Esophagus muscularis mucosa (tissue), 4 donors: ENCODE measurements around the gene RSRC1.

Source experiments
- EP300 ChIP-seq: sonication (generic); formaldehyde crosslinking; IDR thresholded peaks from one replicate; pipeline ENCODE4 v1.6.1; 2017; ENCODE audit warnings: antibody characterized with exemption
- POLR2A ChIP-seq: fragments of 450-650 bp; IDR thresholded peaks from one replicate; pipeline ENCODE4 v1.6.1; 2017; ENCODE audit warnings: antibody characterized with exemption, moderate library complexity, mild to moderate bottlenecking, low read depth
- POLR2AphosphoS5 ChIP-seq, 2 donors: sonication (generic); formaldehyde crosslinking; IDR thresholded peaks; one replicate each; pipeline ENCODE4 v1.6.1; 2017; ENCODE audit warnings: antibody characterized with exemption in 2 of 2
- TF ChIP-seq, protein P1 (sequence below), 3 experiments: fragments of 200-600 bp in 2 of 3; fragments of 450-650 bp in 1 of 3; sonication (generic) in 2 of 3; IDR thresholded peaks; one replicate each; pipeline ENCODE4 v1.5.1; 2017 to 2019; ENCODE audit warnings: antibody characterized with exemption in 3 of 3, mild to moderate bottlenecking in 2 of 3, moderate library complexity in 1 of 3

DNA sequence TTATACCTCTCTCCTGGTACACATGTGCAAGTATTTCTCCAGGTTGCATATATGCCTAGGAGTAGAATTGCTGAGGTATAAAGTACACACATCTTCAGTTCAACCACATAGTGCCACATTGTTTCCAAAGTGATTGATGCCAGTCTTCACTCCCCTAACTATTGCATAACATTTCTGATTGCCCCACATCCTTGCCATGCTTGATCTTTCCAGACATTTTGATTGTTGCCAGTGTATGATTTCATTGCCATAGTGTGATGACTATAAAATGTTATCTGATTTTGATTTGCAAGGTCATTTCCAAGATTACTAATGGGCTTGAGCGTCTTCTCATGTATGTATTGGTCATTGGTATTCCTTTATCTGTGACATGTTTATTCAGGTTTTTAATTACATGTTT, 400.0 kb downstream of the RSRC1 start:
- TF ChIP-seq, protein P1, sequence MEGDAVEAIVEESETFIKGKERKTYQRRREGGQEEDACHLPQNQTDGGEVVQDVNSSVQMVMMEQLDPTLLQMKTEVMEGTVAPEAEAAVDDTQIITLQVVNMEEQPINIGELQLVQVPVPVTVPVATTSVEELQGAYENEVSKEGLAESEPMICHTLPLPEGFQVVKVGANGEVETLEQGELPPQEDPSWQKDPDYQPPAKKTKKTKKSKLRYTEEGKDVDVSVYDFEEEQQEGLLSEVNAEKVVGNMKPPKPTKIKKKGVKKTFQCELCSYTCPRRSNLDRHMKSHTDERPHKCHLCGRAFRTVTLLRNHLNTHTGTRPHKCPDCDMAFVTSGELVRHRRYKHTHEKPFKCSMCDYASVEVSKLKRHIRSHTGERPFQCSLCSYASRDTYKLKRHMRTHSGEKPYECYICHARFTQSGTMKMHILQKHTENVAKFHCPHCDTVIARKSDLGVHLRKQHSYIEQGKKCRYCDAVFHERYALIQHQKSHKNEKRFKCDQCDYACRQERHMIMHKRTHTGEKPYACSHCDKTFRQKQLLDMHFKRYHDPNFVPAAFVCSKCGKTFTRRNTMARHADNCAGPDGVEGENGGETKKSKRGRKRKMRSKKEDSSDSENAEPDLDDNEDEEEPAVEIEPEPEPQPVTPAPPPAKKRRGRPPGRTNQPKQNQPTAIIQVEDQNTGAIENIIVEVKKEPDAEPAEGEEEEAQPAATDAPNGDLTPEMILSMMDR (IDR thresholded peaks at IDR 0.05) = no peak
- no peak for TF ChIP-seq POLR2AphosphoS5 (IDR thresholded peaks at IDR 0.05)
- no peak for TF ChIP-seq POLR2A
- no peak for TF ChIP-seq EP300
